PC-9 (cell line): ENCODE results near the gene NCF4. TPM values are rescaled to one million over a fixed set of nuclear protein-coding genes. Genes with fewer than 3 reads are reported as not detected.

ENCODE experiments used
- Bru-seq: library from RNA; stranded (reverse); fragments of 400-500 nt; gene quantifications from one replicate; lab custom pipeline; 2021; lab: Mats Ljungman, UMichigan
- BruChase-seq, 2 experiments: library from RNA; stranded (reverse); fragments of 400-500 nt; gene quantifications; one replicate each; lab custom pipeline; 2021; lab: Mats Ljungman, UMichigan
- BruUV-seq: library from RNA; stranded (reverse); fragments of 400-500 nt; replicated peaks from 2 replicates; lab custom pipeline; 2021; lab: Mats Ljungman, UMichigan
- CTCF ChIA-PET: fragments of 300-600 bp; sonication (Branson Sonifier 250); formaldehyde crosslinking; loops from one replicate; lab custom pipeline; 2022; ENCODE audit warnings: antibody characterized with exemption; lab: Charles Lee
- POLR2A ChIA-PET: fragments of 300-600 bp; sonication (Branson Sonifier 250); formaldehyde crosslinking; loops from one replicate; lab custom pipeline; 2022; ENCODE audit warnings: antibody characterized with exemption; ENCODE audit not compliant: unreplicated experiment; lab: Charles Lee
- DNase-seq, 2 experiments: peaks; one replicate each; pipeline versions ENCODE4 v3.0.0 to v3.0.0-alpha.2; 2015 to 2022; ENCODE audit warnings: mixed read lengths in 1 of 2
- H2AFZ ChIP-seq: fragments of 200-600 bp; sonication (generic); 2 replicates; pipeline ENCODE4 v1.8.1; 2017; ENCODE audit warnings: antibody characterized with exemption
- H3F3A ChIP-seq: fragments of 200-600 bp; sonication (generic); 2 replicates; pipeline ENCODE4 v1.8.1; 2017; ENCODE audit warnings: antibody characterized with exemption, mild to moderate bottlenecking, low read depth; ENCODE audit not compliant: insufficient read depth
- H3K27ac ChIP-seq: fragments of 200-600 bp; sonication (generic); 2 replicates; pipeline ENCODE4 v1.6.1; 2016; ENCODE audit warnings: mixed run types
- H3K27me3 ChIP-seq: fragments of 200-600 bp; sonication (generic); 2 replicates; pipeline ENCODE4 v1.6.1; 2016; ENCODE audit warnings: low read depth, mixed run types; ENCODE audit not compliant: insufficient read depth
- H3K36me3 ChIP-seq: fragments of 200-600 bp; sonication (generic); 2 replicates; pipeline ENCODE4 v1.6.1; 2016; ENCODE audit warnings: low read depth, mixed run types
- H3K4me1 ChIP-seq: fragments of 200-600 bp; sonication (generic); replicated peaks from 2 replicates; pipeline ENCODE4 v1.6.1; 2016; ENCODE audit warnings: mixed run types; ENCODE audit not compliant: insufficient read depth
- H3K4me2 ChIP-seq: fragments of 200-600 bp; sonication (generic); 2 replicates; pipeline ENCODE4 v1.6.1; 2017; ENCODE audit warnings: mixed run types
- H3K4me3 ChIP-seq: fragments of 200-600 bp; sonication (generic); 2 replicates; pipeline ENCODE4 v1.6.1; 2016; ENCODE audit warnings: mixed run types
- H3K79me2 ChIP-seq: fragments of 200-600 bp; sonication (generic); 2 replicates; pipeline ENCODE4 v1.6.1; 2017; ENCODE audit warnings: low read depth, mixed run types
- H3K9me2 ChIP-seq: fragments of 200-600 bp; sonication (generic); 2 replicates; pipeline ENCODE4 v1.8.1; 2017; ENCODE audit warnings: mild to moderate bottlenecking; ENCODE audit not compliant: insufficient read depth
- H3K9me3 ChIP-seq: fragments of 200-600 bp; sonication (generic); 2 replicates; pipeline ENCODE4 v1.8.1; 2016; ENCODE audit warnings: low read depth; ENCODE audit not compliant: insufficient read depth
- H4K20me1 ChIP-seq: fragments of 200-600 bp; sonication (generic); 2 replicates; pipeline ENCODE4 v1.8.1; 2017; ENCODE audit not compliant: insufficient read depth
- EZH2 ChIP-seq: fragments of 200-600 bp; sonication (generic); IDR thresholded peaks from 2 replicates; pipeline ENCODE4 v1.8.0; 2017; ENCODE audit warnings: antibody characterized with exemption, low read depth
- intact Hi-C: fragments of 100-400 bp; cut with micrococcal nuclease; formaldehyde crosslinking; loops from one replicate; pipeline ENCODE4 v1.10.0; 2022; ENCODE audit not compliant: unreplicated experiment
- long read RNA-seq: library from polyadenylated mRNA; stranded (forward); transcript quantifications from one replicate; pipeline ENCODE4 v2.0.0, GENCODE V29; 2022
- total RNA-seq: library from RNA; stranded (reverse); gene quantifications from 2 replicates; pipeline ENCODE4 v1.2.3, GENCODE V29; 2021
- TF ChIP-seq, protein P1 (sequence below): fragments of 200-600 bp; sonication (generic); conservative IDR thresholded peaks from 2 replicates; pipeline ENCODE4 v1.6.1; 2017; ENCODE audit warnings: mixed run types, antibody characterized with exemption, mild to moderate bottlenecking, moderate library complexity

NCF4 gene
- total RNA-seq (3.9 and 4.5 TPM in 2 replicates), Bru-seq, nascent RNA (percentile 27 among the genes with signal in this experiment), BruChase-seq, experiment 1, labeled RNA remaining after a 2-hour chase (percentile 23 among the genes with signal in this experiment), BruChase-seq, experiment 2, labeled RNA remaining after a 6-hour chase (percentile 36 among the genes with signal in this experiment)
- long read RNA-seq, transcript NCF4-201 (10 exons, 1,396 nt): major isoform, 8 of 11 reads
- long read RNA-seq, partial matches to known transcripts: 2 of 11 reads
- long read RNA-seq, other reads (novel, unspliced or antisense): 0 of 11 reads

GRCh38 chr22:36860821-36861659 is at the start of gene NCF4:
Gene NCF4, plus strand, starts transcription at chr22:36861006. Its CDS starts 166 bp downstream, at chr22:36861172.
- Histone ChIP-seq H3K27me3 (no peaks in the 10 kb centered on the region), H3K9me3 (no peaks in the 10 kb centered on the region), H3K4me3 (no peak within 1 kb of the TSS), H3K27ac (0 out of 2 replicates have a peak within 1 kb of the TSS, but pooled peaks have one; percentile 7), H2AFZ (no peak within 1 kb of the TSS), H3K4me2 (peak within 1 kb of the TSS; percentile 23), H3K36me3 (no peaks in the 10 kb centered on the region), H4K20me1 (no peaks in the 10 kb centered on the region), H3K9me2 (no peaks in the 10 kb centered on the region), H3F3A (no peaks in the 10 kb centered on the region), H3K79me2 (no peaks in the 10 kb centered on the region), H3K4me1 (peaks cover 21% of the 10 kb centered on the region)
- intact Hi-C loops: no loop called here
- no TSS peak for BruUV-seq
- CTCF ChIA-PET: interaction anchor here (0.6 to 1.3 kb wide), 4 partner anchors 11 to 583 kb away, joined by 3 to 8 read pairs (median 4); no protein-coding TSS in a partner anchor
- DNase-seq: peak in 1 of 2 experiments; percentile 44
- POLR2A ChIA-PET: interaction anchor here (0.6 kb wide), 1 partner anchor 193 kb away, joined by 4 read pairs; no protein-coding TSS in a partner anchor
- TF ChIP-seq EZH2: no peak
- TF ChIP-seq, protein P1, sequence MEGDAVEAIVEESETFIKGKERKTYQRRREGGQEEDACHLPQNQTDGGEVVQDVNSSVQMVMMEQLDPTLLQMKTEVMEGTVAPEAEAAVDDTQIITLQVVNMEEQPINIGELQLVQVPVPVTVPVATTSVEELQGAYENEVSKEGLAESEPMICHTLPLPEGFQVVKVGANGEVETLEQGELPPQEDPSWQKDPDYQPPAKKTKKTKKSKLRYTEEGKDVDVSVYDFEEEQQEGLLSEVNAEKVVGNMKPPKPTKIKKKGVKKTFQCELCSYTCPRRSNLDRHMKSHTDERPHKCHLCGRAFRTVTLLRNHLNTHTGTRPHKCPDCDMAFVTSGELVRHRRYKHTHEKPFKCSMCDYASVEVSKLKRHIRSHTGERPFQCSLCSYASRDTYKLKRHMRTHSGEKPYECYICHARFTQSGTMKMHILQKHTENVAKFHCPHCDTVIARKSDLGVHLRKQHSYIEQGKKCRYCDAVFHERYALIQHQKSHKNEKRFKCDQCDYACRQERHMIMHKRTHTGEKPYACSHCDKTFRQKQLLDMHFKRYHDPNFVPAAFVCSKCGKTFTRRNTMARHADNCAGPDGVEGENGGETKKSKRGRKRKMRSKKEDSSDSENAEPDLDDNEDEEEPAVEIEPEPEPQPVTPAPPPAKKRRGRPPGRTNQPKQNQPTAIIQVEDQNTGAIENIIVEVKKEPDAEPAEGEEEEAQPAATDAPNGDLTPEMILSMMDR: no peak

DNA sequence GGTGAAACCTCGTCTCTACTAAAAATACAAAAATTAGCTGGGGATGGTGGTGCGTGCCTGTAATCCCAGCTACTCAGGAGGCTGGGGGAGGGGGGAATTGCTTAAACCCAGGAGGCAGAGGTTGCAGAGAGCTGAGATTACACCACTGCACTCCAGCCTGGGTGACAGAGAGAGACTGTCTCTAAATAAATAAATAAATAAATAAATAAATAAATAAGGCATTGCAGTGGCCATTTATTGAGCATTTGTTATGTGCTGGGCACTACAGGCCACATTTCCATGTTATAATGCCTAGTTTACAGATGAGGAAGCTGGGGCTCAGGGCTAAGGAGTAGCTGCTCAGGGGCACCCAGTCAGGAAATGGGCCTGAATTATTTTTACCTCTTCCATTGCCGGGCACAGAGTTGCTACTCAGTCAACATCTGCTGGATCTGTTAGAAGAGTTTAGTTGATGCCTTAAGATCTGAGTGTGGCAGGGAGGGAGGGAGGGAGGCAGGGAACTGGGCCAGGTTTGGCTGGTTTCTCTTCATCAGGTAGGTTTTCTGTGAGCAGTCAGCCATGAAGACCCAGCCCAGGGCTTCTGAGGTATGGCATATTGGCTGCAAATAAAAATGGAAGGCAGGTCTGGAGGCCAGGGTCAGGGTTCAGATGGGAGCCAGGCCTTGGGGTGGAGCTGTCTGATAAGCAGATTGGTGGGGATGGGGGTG is 49.6 kb upstream of the NCF4 start:
- no peak for DNase-seq
- Histone ChIP-seq H3K4me2 (no peak overlapping the region), H3K9me3 (no peaks in the 10 kb centered on the region), H3K27ac (no peak overlapping the region), H2AFZ (no peak overlapping the region), H3K27me3 (peaks cover 36% of the 10 kb centered on the region), H3K36me3 (no peaks in the 10 kb centered on the region), H3K4me1 (peaks cover 22% of the 10 kb centered on the region), H3K4me3 (no peak overlapping the region), H3K9me2 (no peaks in the 10 kb centered on the region), H4K20me1 (no peaks in the 10 kb centered on the region), H3K79me2 (no peaks in the 10 kb centered on the region), H3F3A (no peaks in the 10 kb centered on the region)
- TF ChIP-seq, protein P1: no peak
- no peak for TF ChIP-seq EZH2
- POLR2A ChIA-PET: no interaction called here
- CTCF ChIA-PET: no interaction called here
- intact Hi-C loops: no loop called here
- BruUV-seq: no TSS peak

- Histone ChIP-seq H3K9me3 (no peaks in the 10 kb centered on the region), H3K4me2 (no peak overlapping the region), H3K36me3 (no peaks in the 10 kb centered on the region), H3K79me2 (no peaks in the 10 kb centered on the region), H3K27me3 (peaks cover 70% of the 10 kb centered on the region), H4K20me1 (no peaks in the 10 kb centered on the region), H3K27ac (no peak overlapping the region), H3K4me3 (no peak overlapping the region), H3K4me1 (0 out of 2 replicates have a peak, but pooled peaks cover 5% of the 10 kb centered on the region), H3K9me2 (no peaks in the 10 kb centered on the region), H2AFZ (no peak overlapping the region), H3F3A (no peaks in the 10 kb centered on the region)
- CTCF ChIA-PET: no interaction called here
- DNase-seq: no peak
- BruUV-seq: no TSS peak
- POLR2A ChIA-PET: no interaction called here
- no peak for TF ChIP-seq EZH2
- TF ChIP-seq, protein P1: no peak
- intact Hi-C loops: no loop called here
Measured at GRCh38 chr22:36814801-36815200, 46.0 kb upstream of the NCF4 start.
